GM19240 (cell line): ENCODE measurements around the gene ID1.
A peak's percentile ranks its signal among the peaks of the same experiment; 100 is the strongest.

Experiments
- DNase-seq: peaks from one replicate; pipeline ENCODE4 v3.0.0; 2011; ENCODE audit warnings: low spot score; ENCODE audit not compliant: insufficient read length

The ID1 gene

DNA sequence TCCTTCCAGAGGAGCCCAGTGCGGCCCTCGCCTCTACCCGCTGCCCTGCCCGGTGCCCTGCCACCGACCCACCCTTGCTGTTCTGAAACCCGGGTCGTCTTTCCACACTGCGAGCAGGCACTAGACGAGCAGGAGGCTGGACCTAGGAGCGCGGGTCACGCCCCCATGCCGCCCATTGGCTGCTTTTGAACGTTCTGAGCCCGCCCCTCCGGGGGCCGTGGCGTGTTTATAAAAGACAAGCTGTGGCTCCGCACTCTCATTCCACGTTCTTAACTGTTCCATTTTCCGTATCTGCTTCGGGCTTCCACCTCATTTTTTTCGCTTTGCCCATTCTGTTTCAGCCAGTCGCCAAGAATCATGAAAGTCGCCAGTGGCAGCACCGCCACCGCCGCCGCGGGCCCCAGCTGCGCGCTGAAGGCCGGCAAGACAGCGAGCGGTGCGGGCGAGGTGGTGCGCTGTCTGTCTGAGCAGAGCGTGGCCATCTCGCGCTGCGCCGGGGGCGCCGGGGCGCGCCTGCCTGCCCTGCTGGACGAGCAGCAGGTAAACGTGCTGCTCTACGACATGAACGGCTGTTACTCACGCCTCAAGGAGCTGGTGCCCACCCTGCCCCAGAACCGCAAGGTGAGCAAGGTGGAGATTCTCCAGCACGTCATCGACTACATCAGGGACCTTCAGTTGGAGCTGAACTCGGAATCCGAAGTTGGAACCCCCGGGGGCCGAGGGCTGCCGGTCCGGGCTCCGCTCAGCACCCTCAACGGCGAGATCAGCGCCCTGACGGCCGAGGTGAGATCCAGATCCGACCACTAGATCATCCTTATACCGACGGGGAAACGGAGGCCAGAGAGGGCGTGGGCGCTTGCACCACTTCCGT lies at the start of gene ID1:
Gene ID1, plus strand, starts transcription at position 259 of the 871 bp plus-strand sequence. Its CDS starts 99 bp downstream, at position 358.
- DNase-seq = peak; percentile 84

DNA sequence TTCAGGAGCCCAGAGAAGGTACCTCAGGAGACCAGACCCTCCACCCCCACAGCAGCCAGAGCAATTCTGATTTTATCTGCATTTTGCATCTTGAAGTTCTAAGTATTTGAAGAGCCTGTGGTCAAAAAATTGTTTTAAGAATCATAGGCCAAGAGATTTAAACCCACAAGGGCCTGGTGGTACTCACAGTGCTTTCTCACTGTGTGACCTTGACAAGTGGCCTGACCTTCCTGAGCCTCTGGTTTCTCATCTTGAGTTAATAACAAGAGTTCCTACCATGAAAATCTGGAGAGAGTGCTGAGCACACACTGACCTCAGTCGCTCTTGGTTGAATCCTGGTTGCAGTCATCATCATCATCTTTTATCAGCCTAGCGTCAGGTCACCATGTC lies 45.4 kb upstream of the ID1 start:
- no peak for DNase-seq

DNA sequence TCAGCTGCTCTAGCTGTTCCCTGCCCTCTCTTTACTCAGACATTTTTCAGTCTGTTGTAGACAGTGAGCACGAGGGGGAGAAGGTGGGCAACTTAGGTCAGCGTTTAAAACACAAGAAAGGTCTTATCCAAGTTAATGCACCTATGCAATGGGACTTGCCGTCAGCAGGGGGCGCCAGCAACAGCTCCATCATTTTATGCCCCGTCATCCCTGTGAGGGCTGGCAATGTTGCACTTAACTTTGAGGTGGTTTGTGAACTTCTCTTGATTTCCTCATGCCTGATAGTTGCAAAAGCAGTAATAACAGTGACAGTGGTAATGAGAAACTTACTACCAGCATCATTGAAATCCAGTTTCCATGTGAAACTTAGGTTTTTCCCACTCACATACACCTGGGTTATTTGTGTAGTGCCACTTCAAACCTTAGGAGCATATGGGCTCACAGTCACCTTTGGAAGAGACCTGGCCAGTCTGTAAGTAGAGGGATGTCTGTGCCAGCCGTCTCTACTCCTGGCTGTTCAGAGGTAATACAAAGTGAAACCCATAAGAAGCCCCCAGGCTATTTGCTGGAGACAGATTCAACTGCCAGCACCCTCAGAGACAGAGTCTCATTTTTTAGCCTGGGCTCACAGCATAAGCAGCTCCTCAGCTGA lies 44.9 kb upstream of the ID1 start:
- no peak for DNase-seq

DNA sequence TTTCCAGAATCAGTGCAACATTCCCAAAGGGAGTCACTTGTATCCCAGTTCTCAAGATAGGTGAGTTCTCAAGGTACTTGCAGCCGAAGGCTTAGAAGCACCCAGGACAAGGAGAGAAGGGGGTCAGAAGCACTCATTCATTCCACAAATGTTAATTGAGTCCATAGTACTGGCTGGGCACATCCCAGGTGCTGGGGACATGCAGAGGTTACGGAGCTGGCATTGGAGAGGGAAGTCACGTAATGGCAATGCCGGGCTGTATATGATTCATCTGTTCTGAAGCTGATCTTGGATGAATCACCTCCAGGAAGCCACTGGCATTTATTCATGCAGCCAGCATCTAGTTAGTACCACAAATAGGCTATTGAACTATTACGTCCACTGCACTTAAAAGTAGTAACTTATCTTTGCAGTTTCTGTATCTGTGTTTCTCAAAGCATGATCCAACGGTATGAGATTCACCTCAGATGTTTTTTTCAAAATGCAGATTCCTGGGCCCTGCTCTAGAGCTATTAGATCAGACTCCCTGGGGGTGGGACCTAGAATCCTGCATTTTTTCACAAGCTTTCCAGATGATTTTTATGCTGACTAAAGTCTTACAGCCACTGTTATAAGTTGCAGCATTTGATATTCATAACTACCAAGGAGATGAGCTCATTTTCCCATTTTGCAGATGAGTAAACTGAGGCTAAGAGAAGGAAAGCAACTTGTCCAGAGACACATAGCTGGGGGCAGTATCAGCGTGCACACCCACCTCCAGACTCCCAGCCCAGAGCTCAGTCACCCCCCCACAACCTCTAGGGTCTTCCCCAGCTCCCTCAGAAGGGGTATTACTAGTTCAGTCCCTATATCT lies 44.1 kb upstream of the ID1 start:
- no peak for DNase-seq

GRCh38 chr20:31562241-31562640 lies 42.8 kb upstream of the ID1 start:
- no peak for DNase-seq

DNA sequence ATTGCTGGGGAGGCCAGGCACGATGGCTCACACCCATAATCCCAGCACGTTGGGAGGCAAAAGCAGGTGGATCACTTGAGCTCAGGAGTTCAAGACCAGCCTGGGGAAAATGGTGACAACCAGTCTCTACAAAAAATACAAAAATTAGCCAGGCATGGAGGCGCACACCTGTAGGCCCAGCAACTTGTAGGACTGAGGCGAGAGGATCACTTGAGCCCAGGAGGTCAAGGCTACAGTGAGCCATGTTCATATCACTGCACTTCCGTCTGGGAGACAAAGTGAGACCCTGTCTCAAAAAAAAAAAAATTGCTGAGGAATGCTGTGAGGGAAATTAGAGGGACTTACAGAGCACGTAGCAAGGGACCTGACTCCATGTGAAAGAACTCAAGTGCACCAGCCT lies 40.8 kb upstream of the ID1 start:
- DNase-seq = no peak

GRCh38 chr20:31565699-31566318 lies 39.3 kb upstream of the ID1 start:
- no peak for DNase-seq

DNA sequence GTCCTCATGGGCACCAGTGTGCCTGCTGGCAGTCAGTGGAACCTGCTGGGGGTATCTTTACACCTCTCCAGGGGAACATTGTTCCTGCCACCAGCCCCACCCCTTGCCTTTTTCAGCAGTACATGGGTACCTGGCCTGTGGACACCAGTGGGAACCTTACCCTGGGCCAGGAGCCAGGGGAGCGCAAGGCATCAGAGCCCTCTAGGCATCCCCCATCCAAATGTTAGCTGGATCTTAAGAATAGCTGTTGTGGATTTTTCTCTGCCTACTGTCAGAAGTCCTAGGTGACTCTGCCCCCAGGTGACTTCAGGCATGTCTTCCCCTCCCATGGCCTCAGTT lies 38.8 kb upstream of the ID1 start:
- DNase-seq = no peak

DNA sequence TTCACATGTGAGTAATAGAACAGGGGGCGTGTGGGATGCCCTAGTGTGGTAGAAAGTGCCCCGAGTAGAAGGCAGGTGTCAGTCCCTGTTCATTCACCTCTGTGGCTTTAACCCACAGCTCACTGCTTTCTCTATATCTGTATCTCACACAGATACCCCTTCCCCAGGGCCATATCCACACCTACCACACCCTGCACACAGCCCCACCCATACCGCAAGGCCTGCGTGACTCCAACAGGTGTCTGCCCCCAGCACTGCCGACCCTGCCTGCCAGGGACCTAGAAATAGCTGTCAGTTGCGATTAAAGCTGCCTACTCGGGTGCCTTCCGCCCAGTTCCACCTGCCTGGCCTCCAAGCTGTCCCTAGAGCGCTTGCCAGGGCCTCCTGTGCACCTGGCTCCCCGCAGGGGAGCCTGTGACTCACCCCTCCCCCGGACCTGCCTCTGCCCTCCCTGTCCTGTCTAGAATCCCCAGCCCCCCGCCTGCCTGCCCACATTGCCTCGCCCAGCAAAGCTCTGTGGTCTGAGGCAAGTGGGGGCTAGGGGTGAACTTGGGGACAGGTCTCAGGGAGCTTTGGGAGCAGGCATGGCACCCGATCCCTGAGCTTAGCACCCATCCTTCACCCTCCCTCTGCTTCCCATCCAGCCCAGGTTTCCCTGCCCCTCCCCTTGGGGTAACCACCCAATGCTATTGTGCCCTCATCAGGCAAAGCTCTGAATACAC lies 38.3 kb upstream of the ID1 start:
- no peak for DNase-seq

GRCh38 chr20:31567380-31567720 lies 37.7 kb upstream of the ID1 start:
- DNase-seq = no peak

- DNase-seq = no peak
Observed at GRCh38 chr20:31568041-31568731, 36.9 kb upstream of the ID1 start.

DNA sequence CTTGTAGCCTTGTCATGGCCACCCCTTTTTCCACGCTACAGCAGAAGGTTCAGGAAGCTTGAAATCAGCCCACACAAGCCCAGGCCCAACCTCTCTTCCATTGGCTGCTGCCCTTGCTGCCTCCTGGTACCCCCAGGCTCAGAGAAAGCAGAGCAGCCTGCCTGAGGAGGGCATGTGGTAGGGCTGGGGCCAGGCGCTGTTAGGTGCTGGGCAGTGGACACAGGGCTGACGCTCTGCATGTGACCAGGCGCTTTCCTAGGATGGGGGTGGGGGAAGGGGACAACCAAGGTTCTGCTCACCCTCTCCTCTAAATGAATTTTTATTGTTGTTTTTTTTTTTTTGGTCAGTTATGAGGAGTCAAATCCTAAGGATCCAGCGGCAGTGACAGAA lies 36.3 kb upstream of the ID1 start:
- DNase-seq = no peak

GRCh38 chr20:31569163-31570020 lies 35.7 kb upstream of the ID1 start:
- no peak for DNase-seq

DNA sequence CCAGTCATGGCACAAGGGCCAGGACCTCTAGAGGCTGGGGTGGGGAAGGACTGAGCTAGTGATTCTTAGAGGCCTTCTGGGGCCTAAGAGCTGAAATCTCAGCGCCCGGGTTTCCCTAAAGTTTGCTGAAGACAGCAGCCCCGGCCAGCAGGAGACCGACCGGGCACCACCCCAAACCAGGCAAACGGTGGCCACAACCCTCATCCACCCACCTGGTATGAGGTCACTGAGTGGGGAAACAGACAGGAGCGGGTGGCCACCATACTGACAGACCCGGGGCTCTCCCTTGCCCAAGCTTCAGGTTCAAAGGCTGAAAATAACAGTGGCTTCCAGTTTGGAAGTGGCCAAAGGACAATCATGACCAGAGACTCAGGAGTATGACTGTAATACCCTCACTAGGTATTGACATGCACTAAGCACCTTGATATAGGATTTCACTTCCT lies 35.0 kb upstream of the ID1 start:
- no peak for DNase-seq

DNA sequence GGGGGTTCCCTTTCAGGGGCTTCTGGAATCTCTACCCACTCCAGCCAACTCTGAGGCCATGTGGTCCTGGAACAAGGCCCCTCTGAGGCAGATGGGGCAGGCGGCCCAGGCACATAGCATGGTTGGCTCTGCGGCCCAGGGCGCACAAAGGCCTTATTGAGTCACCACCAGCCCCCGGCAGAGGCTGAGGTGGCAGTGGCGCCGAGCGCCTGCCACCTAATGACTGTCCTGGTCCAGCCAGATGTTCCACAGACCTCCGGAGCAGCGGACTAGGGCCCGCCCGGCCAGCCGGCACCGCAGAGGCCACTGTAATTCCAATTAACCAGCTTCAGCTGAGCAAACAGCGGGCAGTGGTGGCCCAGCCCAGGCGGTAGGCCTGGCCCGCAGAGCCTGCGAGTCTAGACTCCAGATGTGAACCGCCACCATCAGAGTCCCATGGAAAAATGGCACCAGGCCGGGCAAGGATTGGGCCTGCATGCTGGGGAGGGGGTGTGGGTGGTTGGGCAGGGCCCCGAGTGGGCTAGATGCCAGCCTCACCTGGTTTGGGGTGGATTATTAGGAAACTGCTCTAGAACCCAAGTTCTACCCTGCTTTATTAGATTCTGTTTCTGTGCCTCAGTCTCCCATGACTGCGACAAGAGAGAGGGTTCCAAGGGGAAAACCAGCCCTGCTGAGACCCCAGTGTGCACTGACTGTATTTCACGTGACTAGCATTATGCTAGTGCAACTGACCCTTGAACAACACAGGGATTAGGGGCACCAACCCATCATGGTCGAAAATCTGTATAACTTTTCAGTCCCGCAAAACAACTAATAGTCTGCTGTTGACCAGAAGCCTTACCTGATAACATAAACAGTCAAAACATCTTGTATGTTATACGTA lies 34.1 kb upstream of the ID1 start:
- no peak for DNase-seq

DNA sequence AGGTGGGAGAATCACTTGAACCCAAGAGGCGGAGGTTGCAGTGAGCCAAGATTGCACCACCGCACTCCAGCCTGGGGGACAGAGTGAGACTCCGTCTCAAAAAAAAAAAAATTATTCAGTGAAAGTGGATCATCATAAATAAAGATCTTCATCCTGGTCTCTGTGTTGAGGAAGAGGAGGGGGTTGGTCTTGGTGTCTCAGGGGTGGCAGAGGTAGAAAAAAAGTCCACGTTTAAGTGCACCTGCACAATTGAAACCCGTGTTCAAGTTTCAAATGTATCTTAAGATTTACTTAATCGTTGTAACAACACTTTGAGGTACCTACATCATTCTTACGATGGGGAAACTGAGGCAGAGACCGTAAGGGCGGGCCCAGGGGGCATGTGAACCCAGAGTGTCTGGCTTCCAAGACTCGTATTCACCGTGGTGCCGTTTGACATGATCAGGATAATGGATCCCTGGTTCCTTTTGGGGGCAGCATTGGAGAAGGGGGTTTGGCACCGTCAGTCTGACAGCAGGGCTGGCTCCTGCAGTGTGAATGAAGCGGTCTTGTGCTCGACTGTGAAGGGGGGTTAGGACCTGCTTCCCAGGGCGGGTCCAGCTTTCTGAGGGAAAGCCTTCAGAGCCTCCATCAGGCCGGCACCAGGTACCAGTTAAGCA lies 32.9 kb upstream of the ID1 start:
- no peak for DNase-seq

- DNase-seq = peak; percentile 89
Observed at GRCh38 chr20:31572701-31573554, 32.2 kb upstream of the ID1 start.
